Panc1 (cell line): ENCODE measurements around the gene C9orf57. TPM values are rescaled to one million over a fixed set of nuclear protein-coding genes. Genes with fewer than 3 reads are reported as not detected.
A peak's percentile ranks its signal among the peaks of the same experiment; 100 is the strongest.

Source experiments
- ATAC-seq: fragments of 200-7000 bp; cut with Tn5 transposase; 2 replicates; pipeline ENCODE4 v1.9.1; 2020; ENCODE audit warnings: mild to moderate bottlenecking, moderate library complexity
- BruUV-seq: library from RNA; stranded (reverse); fragments of 400-500 nt; replicated peaks from 2 replicates; lab custom pipeline; 2021; lab: Mats Ljungman, UMichigan
- CTCF ChIA-PET: fragments of 300-600 bp; sonication (Branson Sonifier 250); formaldehyde crosslinking; loops from one replicate; lab custom pipeline; 2022; ENCODE audit warnings: antibody characterized with exemption; lab: Charles Lee
- POLR2A ChIA-PET: fragments of 300-600 bp; sonication (Branson Sonifier 250); formaldehyde crosslinking; loops from one replicate; lab custom pipeline; 2022; ENCODE audit warnings: antibody characterized with exemption; lab: Charles Lee
- DNase-seq: peaks from one replicate; pipeline ENCODE4 v3.0.0-alpha.2; 2010; ENCODE audit warnings: low read depth, low spot score
- H3K27ac ChIP-seq: 2 replicates; pipeline ENCODE4 v1.5.1; 2011; ENCODE audit warnings: mild to moderate bottlenecking, low read length, inconsistent platforms
- H3K27me3 ChIP-seq: fragments of 200-500 bp; sonication (Bioruptor generic); 2 replicates; pipeline ENCODE4 v1.6.0; 2014; ENCODE audit warnings: low read length, inconsistent platforms; ENCODE audit not compliant: control insufficient read depth, insufficient read depth
- H3K36me3 ChIP-seq: fragments of 200-500 bp; sonication (Bioruptor generic); 2 replicates; pipeline ENCODE4 v1.5.1; 2014; ENCODE audit warnings: inconsistent platforms, mild to moderate bottlenecking, low read length, moderate library complexity; ENCODE audit not compliant: control insufficient read depth, insufficient read depth
- H3K4me1 ChIP-seq: 2 replicates; pipeline ENCODE4 v1.5.1; 2011; ENCODE audit warnings: inconsistent platforms, mild to moderate bottlenecking, low read length, moderate library complexity; ENCODE audit not compliant: control insufficient read depth, insufficient read depth
- H3K4me3 ChIP-seq, 2 experiments: 2 replicates each; pipeline ENCODE4 v1.5.1; 2011 to 2012; ENCODE audit warnings: low read depth in 2 of 2, low read length in 2 of 2, mild to moderate bottlenecking in 2 of 2, inconsistent platforms in 1 of 2, moderate library complexity in 1 of 2
- H3K9me3 ChIP-seq: fragments of 200-500 bp; sonication (Bioruptor generic); 2 replicates; pipeline ENCODE4 v1.5.1; 2014; ENCODE audit warnings: low read depth, mild to moderate bottlenecking, inconsistent platforms, low read length, moderate library complexity; ENCODE audit not compliant: control insufficient read depth, insufficient read depth
- POLR2AphosphoS5 ChIP-seq: IDR thresholded peaks from 2 replicates; pipeline ENCODE4 v1.6.1; 2012; ENCODE audit warnings: mild to moderate bottlenecking, low read depth, low read length, moderate library complexity
- SIN3A ChIP-seq: IDR thresholded peaks from 2 replicates; pipeline ENCODE4 v1.6.1; 2012; ENCODE audit warnings: low read depth, mild to moderate bottlenecking, low read length, moderate library complexity, borderline replicate concordance; ENCODE audit not compliant: insufficient read depth
- TCF7L2 ChIP-seq: IDR thresholded peaks from 2 replicates; pipeline ENCODE4 v1.6.1; 2011; ENCODE audit warnings: mild to moderate bottlenecking, low read depth, low read length, inconsistent platforms
- in situ Hi-C: cut with HindIII; loops from 2 replicates; pipeline ENCODE4 v1.10.0; 2016; ENCODE audit warnings: low sequenced_read_pairs, low pct_unique_long_range_greater_than_20kb
- intact Hi-C: fragments of 100-400 bp; cut with micrococcal nuclease; formaldehyde crosslinking; loops from one replicate; pipeline ENCODE4 v1.10.0; 2022; ENCODE audit not compliant: unreplicated experiment
- total RNA-seq: library from RNA; stranded (reverse); gene quantifications from one replicate; pipeline ENCODE4 v1.2.1, GENCODE V29; 2021; ENCODE audit not compliant: unreplicated experiment
- TF ChIP-seq, protein P1 (sequence below): fragments of 450-650 bp; IDR thresholded peaks from 2 replicates; pipeline ENCODE4 v1.5.1; 2017; ENCODE audit warnings: mild to moderate bottlenecking
- TF ChIP-seq, protein P2 (sequence below), 2 experiments: IDR thresholded peaks; 2 replicates each; pipeline ENCODE4 v1.6.1; 2011 to 2012; ENCODE audit warnings: low read depth in 2 of 2, control low read depth in 1 of 2, low read length in 1 of 2, mild to moderate bottlenecking in 1 of 2, moderate library complexity in 1 of 2; ENCODE audit not compliant: insufficient read depth in 1 of 2

The C9orf57 gene
- total RNA-seq, 1 experiment from 2014 or later, result not detected

GRCh38 chr9:72022841-72023240 is 37.6 kb downstream of the C9orf57 start:
- CTCF ChIA-PET, result no interaction called here
- no peak for DNase-seq
- Histone ChIP-seq H3K27ac (peak overlapping the region; percentile 68; the same call in 1 of the 2 replicates), H3K9me3 (no peaks in the 10 kb centered on the region), H3K27me3 (no peaks in the 10 kb centered on the region), H3K4me3 (no peak overlapping the region), H3K36me3 (no peaks in the 10 kb centered on the region), H3K4me1 (peaks cover 12% of the 10 kb centered on the region)
- POLR2A ChIA-PET, result no interaction called here
- BruUV-seq, result no TSS peak
- ATAC-seq, result no peak
- in situ Hi-C loops (no loop called here), intact Hi-C loops (loop anchor here (5.0 to 10.0 kb wide), 2 partner anchors 108 to 216 kb away; partner anchors contain the start of genes ABHD17B and C9orf85)
- TF ChIP-seq, protein P1, sequence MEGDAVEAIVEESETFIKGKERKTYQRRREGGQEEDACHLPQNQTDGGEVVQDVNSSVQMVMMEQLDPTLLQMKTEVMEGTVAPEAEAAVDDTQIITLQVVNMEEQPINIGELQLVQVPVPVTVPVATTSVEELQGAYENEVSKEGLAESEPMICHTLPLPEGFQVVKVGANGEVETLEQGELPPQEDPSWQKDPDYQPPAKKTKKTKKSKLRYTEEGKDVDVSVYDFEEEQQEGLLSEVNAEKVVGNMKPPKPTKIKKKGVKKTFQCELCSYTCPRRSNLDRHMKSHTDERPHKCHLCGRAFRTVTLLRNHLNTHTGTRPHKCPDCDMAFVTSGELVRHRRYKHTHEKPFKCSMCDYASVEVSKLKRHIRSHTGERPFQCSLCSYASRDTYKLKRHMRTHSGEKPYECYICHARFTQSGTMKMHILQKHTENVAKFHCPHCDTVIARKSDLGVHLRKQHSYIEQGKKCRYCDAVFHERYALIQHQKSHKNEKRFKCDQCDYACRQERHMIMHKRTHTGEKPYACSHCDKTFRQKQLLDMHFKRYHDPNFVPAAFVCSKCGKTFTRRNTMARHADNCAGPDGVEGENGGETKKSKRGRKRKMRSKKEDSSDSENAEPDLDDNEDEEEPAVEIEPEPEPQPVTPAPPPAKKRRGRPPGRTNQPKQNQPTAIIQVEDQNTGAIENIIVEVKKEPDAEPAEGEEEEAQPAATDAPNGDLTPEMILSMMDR, result no peak
- TF ChIP-seq SIN3A (no peak), TCF7L2 (no peak), POLR2AphosphoS5 (no peak)
- TF ChIP-seq, protein P2, sequence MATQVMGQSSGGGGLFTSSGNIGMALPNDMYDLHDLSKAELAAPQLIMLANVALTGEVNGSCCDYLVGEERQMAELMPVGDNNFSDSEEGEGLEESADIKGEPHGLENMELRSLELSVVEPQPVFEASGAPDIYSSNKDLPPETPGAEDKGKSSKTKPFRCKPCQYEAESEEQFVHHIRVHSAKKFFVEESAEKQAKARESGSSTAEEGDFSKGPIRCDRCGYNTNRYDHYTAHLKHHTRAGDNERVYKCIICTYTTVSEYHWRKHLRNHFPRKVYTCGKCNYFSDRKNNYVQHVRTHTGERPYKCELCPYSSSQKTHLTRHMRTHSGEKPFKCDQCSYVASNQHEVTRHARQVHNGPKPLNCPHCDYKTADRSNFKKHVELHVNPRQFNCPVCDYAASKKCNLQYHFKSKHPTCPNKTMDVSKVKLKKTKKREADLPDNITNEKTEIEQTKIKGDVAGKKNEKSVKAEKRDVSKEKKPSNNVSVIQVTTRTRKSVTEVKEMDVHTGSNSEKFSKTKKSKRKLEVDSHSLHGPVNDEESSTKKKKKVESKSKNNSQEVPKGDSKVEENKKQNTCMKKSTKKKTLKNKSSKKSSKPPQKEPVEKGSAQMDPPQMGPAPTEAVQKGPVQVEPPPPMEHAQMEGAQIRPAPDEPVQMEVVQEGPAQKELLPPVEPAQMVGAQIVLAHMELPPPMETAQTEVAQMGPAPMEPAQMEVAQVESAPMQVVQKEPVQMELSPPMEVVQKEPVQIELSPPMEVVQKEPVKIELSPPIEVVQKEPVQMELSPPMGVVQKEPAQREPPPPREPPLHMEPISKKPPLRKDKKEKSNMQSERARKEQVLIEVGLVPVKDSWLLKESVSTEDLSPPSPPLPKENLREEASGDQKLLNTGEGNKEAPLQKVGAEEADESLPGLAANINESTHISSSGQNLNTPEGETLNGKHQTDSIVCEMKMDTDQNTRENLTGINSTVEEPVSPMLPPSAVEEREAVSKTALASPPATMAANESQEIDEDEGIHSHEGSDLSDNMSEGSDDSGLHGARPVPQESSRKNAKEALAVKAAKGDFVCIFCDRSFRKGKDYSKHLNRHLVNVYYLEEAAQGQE (IDR thresholded peaks at IDR 0.05; ENCODE audit: insufficient read depth in 1 of 2, low read depth in 2 of 2, low read length in 1 of 2), result no peak

DNA sequence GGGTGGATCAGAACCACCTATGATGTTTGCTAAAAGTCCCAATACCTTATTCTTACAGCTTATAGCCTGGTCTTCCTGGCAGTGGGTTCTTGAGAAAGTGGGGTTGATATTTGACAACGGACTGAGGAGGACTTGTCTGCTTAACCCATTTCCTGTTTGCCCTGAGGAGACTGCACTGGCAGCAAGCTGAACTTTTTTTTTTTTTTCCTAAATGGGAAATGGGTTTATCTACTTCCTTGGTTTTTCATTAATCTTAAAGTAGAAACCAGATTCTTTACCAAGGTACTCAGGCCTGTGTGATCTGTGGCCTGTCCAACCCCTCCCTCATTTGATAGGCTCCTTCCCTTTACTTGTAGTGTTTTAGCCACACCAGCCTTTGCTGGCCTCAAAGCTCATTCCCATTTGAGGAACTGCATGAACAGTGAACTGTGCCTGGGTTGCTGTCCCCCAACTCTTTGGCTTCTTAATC is 47.1 kb downstream of the C9orf57 start:
- Histone ChIP-seq H3K27me3 (no peaks in the 10 kb centered on the region), H3K27ac (peak overlapping the region; percentile 61; the same call in 1 of the 2 replicates), H3K36me3 (no peaks in the 10 kb centered on the region), H3K4me1 (no peaks in the 10 kb centered on the region), H3K4me3 (no peak overlapping the region), H3K9me3 (no peaks in the 10 kb centered on the region)
- POLR2A ChIA-PET, result no interaction called here
- DNase-seq (no peak), ATAC-seq (no peak)
- BruUV-seq, result no TSS peak
- in situ Hi-C loops (no loop called here), intact Hi-C loops (no loop called here)
- no peak for TF ChIP-seq SIN3A
- TF ChIP-seq, protein P2 (IDR thresholded peaks at IDR 0.05; ENCODE audit: insufficient read depth in 1 of 2, low read depth in 2 of 2, low read length in 1 of 2), result no peak
- no peak for TF ChIP-seq TCF7L2
- TF ChIP-seq POLR2AphosphoS5, result no peak
- TF ChIP-seq, protein P1, result no peak
- CTCF ChIA-PET, result no interaction called here
